Right lobe of liver (tissue), 6 donors: Measurements from ENCODE around the gene GADL1. TPM values are rescaled to one million over a fixed set of nuclear protein-coding genes. Genes with fewer than 3 reads are reported as not detected.

Experiments used
- ATAC-seq, 4 donors: fragments of 200-7000 bp; cut with Tn5 transposase; one replicate each; pipeline ENCODE4 v1.9.1; 2020; ENCODE audit warnings: mild to moderate bottlenecking in 4 of 4, moderate library complexity in 4 of 4
- DNase-seq, 3 donors: peaks; one replicate each; pipeline ENCODE4 v3.0.0-alpha.2; 2020
- H3K27ac ChIP-seq, 3 donors: fragments of 200-600 bp; one replicate each; pipeline ENCODE4 v1.8.0; 2022
- H3K27me3 ChIP-seq, 2 donors: fragments of 200-600 bp; one replicate each; pipeline ENCODE4 v1.8.0; 2022
- H3K36me3 ChIP-seq, 4 donors: fragments of 200-600 bp; sonication (generic) in 1 of 4; one replicate each; pipeline versions ENCODE4 v1.5.1 to v1.8.0; 2017 to 2022; ENCODE audit warnings: control low read depth in 1 of 4
- H3K4me1 ChIP-seq, 4 donors: fragments of 200-600 bp; sonication (generic) in 1 of 4; one replicate each; pipeline versions ENCODE4 v1.5.1 to v1.8.0; 2017 to 2022; ENCODE audit warnings: control low read depth in 1 of 4
- H3K4me3 ChIP-seq, 3 donors: fragments of 200-600 bp; one replicate each; pipeline ENCODE4 v1.8.0; 2022
- H3K9me3 ChIP-seq, 4 donors: fragments of 200-600 bp; sonication (generic) in 1 of 4; one replicate each; pipeline versions ENCODE4 v1.5.1 to v1.8.0; 2017 to 2022; ENCODE audit warnings: control low read depth in 1 of 4
- CTCF ChIP-seq, 4 donors: fragments of 200-600 bp in 3 of 4; fragments of 450-650 bp in 1 of 4; IDR thresholded peaks; one replicate each; pipeline versions ENCODE4 v1.5.1 to v1.8.0; 2016 to 2022; ENCODE audit warnings: antibody characterized with exemption in 4 of 4, mild to moderate bottlenecking in 2 of 4
- POLR2A ChIP-seq: fragments of 450-650 bp; IDR thresholded peaks from one replicate; pipeline ENCODE4 v1.6.1; 2017; ENCODE audit warnings: antibody characterized with exemption, mild to moderate bottlenecking
- WGBS: methylation state at CpG from one replicate; pipeline ENCODE4 v1.1.6; 2018; ENCODE audit warnings: low coverage, low lambda C conversion rate; ENCODE audit not compliant: insufficient coverage; ENCODE audit errors: missing lambda C conversion rate; 5-methylcytosine and 5-hydroxymethylcytosine counted together
- intact Hi-C, 2 donors: fragments of 100-400 bp; cut with DNase I; formaldehyde crosslinking; loops; one replicate each; pipeline versions ENCODE4 v1.11.2 to v1.14.1; 2022
- total RNA-seq, 6 experiments: library from RNA; depleted of rRNA in 2 of 6; stranded (reverse); fragments of >200 nt in 2 of 6; fragmentation: NEBNext Ultra II Directional in 3 of 6; extraction: Animal tissue kit (Norgen Biotek cat#: 25700) in 3 of 6; gene quantifications; one replicate each; pipeline versions ENCODE4 v1.1.0 to v1.2.4, GENCODE V29; 2016 to 2023
- donor health status: DM: no; HTN: yes; CAD: no.
- donor health status: DM: no; HTN: no; CAD: no.
- donor health status: DM: no; HTN: no; CAD: no.
- donor health status: DM: no; HTN: yes; CAD: no.
- donor health status: DM: no; HTN: yes; CAD: no.

The GADL1 gene
- total RNA-seq, 6 experiments from 2014 or later: not detected

- no peaks in the 10 kb centered on the region for H3K36me3 ChIP-seq
- no peaks in the 10 kb centered on the region for H3K27me3 ChIP-seq
- H3K4me3 ChIP-seq: no peak overlapping the region
- TF ChIP-seq POLR2A: no peak
- TF ChIP-seq CTCF (IDR thresholded peaks at IDR 0.05): no peak
- H3K27ac ChIP-seq: no peak overlapping the region
- ATAC-seq (no peak), DNase-seq (no peak)
- H3K4me1 ChIP-seq: no peaks in the 10 kb centered on the region
- intact Hi-C loops: no loop called here
- no peaks in the 10 kb centered on the region for H3K9me3 ChIP-seq
Observed at GRCh38 chr3:30743641-30744317, 150.7 kb downstream of the GADL1 start.

- 84% methylated on average over 4 of the region's 4 CpGs for WGBS
- H3K27me3 ChIP-seq: no peaks in the 10 kb centered on the region
- no peaks in the 10 kb centered on the region for H3K9me3 ChIP-seq
- DNase-seq (no peak), ATAC-seq (no peak)
- H3K4me3 ChIP-seq: no peak overlapping the region
- H3K27ac ChIP-seq: no peak overlapping the region
- no peaks in the 10 kb centered on the region for H3K36me3 ChIP-seq
- no peaks in the 10 kb centered on the region for H3K4me1 ChIP-seq
- TF ChIP-seq POLR2A (no peak), CTCF (IDR thresholded peaks at IDR 0.05) (no peak)
- intact Hi-C loops: no loop called here
Observed at GRCh38 chr3:30742796-30743619, 151.5 kb downstream of the GADL1 start.

- TF ChIP-seq POLR2A (no peak), CTCF (IDR thresholded peaks at IDR 0.05) (no peak)
- intact Hi-C loops: no loop called here
- no peak for ATAC-seq
- Histone ChIP-seq H3K36me3 (no peaks in the 10 kb centered on the region), H3K4me1 (no peaks in the 10 kb centered on the region), H3K4me3 (no peak overlapping the region), H3K9me3 (no peaks in the 10 kb centered on the region), H3K27ac (no peak overlapping the region), H3K27me3 (no peaks in the 10 kb centered on the region)
- WGBS: 100% methylated on average over 2 of the region's 2 CpGs
- DNase-seq: no peak
Observed at GRCh38 chr3:30741889-30742288, 152.6 kb downstream of the GADL1 start.

GRCh38 chr3:30738605-30739004, 155.9 kb downstream of the GADL1 start:
- WGBS: 82% methylated on average over 3 of the region's 3 CpGs
- Histone ChIP-seq H3K4me1 (no peaks in the 10 kb centered on the region), H3K36me3 (no peaks in the 10 kb centered on the region), H3K27ac (no peak overlapping the region), H3K27me3 (no peaks in the 10 kb centered on the region), H3K4me3 (no peak overlapping the region), H3K9me3 (no peaks in the 10 kb centered on the region)
- ATAC-seq (no peak), DNase-seq (no peak)
- TF ChIP-seq CTCF (IDR thresholded peaks at IDR 0.05) (no peak), POLR2A (no peak)
- intact Hi-C loops: no loop called here
